HG03565 (cell line): Measurements from ENCODE around the gene SPRYD3.

Experiments
- ATAC-seq: cut with Tn5 transposase; IDR thresholded peaks from one replicate; pipeline ENCODE4 v1.9.1; 2021; ENCODE audit warnings: mild to moderate bottlenecking, moderate library complexity; ENCODE audit not compliant: unreplicated experiment

Gene SPRYD3

GRCh38 chr12:53078425-53079225 is 565 bp downstream of the SPRYD3 start:
- peak; percentile 19 for ATAC-seq

GRCh38 chr12:53077030-53077429 is 2.2 kb downstream of the SPRYD3 start:
- no peak for ATAC-seq

GRCh38 chr12:53076461-53076860 is 2.7 kb downstream of the SPRYD3 start:
- no peak for ATAC-seq

- ATAC-seq: no peak
These were observed 4.2 kb downstream of the SPRYD3 start for GRCh38 chr12:53074999-53075370.

GRCh38 chr12:53074283-53074998 is 4.7 kb downstream of the SPRYD3 start:
- ATAC-seq: no peak

- no peak for ATAC-seq
These were observed 5.3 kb downstream of the SPRYD3 start for GRCh38 chr12:53073881-53074280.

GRCh38 chr12:53071591-53072551 is 7.3 kb downstream of the SPRYD3 start:
- no peak for ATAC-seq

GRCh38 chr12:53070877-53071492 is 8.2 kb downstream of the SPRYD3 start:
- ATAC-seq: no peak

- ATAC-seq: no peak
These were observed 9.4 kb downstream of the SPRYD3 start for GRCh38 chr12:53069621-53070410.

GRCh38 chr12:53068811-53069585 is 10.2 kb downstream of the SPRYD3 start:
- no peak for ATAC-seq

GRCh38 chr12:53067993-53068770 is 11.0 kb downstream of the SPRYD3 start:
- no peak for ATAC-seq

GRCh38 chr12:53067074-53067992 is 11.9 kb downstream of the SPRYD3 start:
- ATAC-seq: no peak

GRCh38 chr12:53065975-53066931 is 12.9 kb downstream of the SPRYD3 start:
- no peak for ATAC-seq

GRCh38 chr12:53065470-53065869 is 13.7 kb downstream of the SPRYD3 start:
- no peak for ATAC-seq

GRCh38 chr12:53064613-53065436 is 14.4 kb downstream of the SPRYD3 start:
- no peak for ATAC-seq
